GM21576 (cell line): Measurements from ENCODE around the gene CCDC107.
A peak's percentile ranks its signal among the peaks of the same experiment; 100 is the strongest.

Source experiments
- ATAC-seq: cut with Tn5 transposase; IDR thresholded peaks from one replicate; pipeline ENCODE4 v1.9.1; 2021; ENCODE audit warnings: mild to moderate bottlenecking, moderate library complexity; ENCODE audit not compliant: unreplicated experiment

Gene CCDC107

DNA sequence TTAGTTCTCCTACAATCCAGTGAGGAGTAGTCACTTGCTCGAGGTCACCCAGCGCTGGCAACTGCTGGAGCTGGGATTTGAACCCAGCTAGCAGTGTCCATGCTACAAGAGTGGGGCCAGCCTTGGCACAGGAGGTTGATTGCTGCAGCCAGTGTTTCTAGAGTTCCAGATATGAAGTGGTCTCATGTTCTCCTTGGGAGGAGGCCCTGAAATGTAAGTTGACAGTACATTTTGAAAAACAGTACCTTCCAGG, 802 bp downstream of the CCDC107 start:
- no peak for ATAC-seq

DNA sequence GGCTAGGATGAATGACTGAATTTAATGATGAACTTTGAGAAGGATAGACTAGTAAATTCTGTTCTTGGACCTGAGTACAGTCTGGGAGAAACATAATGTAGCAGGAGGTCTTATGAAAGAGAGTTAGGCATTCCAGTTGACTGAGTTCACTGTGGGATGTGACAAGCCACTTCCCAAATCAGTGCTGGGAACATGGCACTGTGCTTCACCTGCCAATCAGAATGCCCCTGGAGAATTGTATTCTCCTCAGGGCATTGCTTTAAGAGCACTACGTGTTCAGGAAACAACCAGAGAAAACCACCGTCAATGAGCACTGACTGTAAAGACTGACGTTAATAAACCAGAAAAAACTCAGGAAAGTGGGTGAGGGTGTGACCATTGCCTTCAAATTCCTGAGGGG, 1.2 kb downstream of the CCDC107 start:
- no peak for ATAC-seq

DNA sequence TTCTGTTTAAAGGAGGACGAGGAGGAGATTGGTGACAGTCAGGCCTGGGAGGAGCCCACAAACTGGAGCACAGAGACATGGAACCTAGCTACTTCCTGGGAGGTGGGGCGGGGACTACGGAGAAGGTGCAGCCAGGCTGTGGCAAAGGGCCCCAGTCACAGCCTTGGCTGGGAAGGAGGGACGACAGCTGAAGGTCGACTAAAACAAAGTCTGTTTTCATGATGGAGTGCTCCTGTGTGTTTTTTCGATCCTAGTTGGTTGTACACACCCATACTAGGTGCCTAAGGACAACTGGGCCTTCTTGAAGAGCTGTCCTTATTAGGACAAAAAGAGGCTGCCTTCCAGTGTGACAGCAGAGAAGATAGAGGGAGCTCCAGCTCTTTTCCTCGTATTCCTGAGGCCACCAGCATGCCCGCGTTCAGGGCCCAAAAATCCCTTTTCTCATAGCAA, 2.9 kb downstream of the CCDC107 start:
- ATAC-seq, result no peak

DNA sequence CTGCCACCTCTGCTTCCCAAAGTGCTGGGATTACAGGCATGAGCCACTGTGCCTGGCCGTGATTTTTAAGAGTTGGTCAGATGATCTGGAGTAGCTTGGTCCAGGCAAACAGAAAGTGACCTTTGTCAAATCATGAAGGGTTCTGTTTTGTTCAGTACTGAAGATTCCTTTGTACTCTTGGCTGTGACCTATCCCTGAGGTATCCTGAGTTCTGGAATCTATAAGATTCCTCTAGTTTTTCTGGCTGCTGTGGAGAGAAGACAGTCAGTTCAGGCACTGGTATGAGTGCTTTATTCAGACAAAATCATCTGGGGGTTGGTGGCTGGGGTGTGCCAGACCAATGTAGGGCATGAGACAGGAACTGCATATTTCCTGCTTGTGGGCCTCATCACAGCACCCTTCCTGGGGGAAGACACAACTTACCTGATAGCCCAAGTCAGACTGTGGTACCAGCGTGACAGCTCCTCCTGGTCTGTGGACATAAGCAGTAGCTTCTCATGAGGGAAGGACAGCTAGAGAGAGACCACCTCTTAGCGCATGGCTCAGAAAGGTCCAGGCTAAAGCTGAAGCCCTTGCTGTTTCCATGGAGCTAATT, 3.8 kb downstream of the CCDC107 start:
- ATAC-seq, result no peak

DNA sequence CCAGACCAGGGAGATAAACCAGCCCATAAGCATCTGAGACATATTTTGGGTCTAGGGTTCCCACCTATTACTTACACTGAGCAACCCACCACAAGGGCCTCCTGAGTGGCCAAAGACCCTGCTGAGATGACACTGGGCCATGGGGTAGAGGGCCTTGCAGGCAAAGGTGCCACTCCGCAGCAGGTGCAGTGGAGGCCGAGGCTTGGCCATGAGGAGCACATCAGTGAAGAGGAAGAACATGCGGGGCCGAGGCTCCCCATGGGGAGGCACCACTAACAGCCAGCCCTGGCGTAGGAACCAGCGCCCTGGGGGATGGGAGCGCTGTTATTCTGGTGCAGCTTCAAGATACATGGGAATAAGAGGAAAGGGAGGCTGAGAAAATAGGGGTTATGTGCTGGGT, 4.3 kb downstream of the CCDC107 start:
- no peak for ATAC-seq

DNA sequence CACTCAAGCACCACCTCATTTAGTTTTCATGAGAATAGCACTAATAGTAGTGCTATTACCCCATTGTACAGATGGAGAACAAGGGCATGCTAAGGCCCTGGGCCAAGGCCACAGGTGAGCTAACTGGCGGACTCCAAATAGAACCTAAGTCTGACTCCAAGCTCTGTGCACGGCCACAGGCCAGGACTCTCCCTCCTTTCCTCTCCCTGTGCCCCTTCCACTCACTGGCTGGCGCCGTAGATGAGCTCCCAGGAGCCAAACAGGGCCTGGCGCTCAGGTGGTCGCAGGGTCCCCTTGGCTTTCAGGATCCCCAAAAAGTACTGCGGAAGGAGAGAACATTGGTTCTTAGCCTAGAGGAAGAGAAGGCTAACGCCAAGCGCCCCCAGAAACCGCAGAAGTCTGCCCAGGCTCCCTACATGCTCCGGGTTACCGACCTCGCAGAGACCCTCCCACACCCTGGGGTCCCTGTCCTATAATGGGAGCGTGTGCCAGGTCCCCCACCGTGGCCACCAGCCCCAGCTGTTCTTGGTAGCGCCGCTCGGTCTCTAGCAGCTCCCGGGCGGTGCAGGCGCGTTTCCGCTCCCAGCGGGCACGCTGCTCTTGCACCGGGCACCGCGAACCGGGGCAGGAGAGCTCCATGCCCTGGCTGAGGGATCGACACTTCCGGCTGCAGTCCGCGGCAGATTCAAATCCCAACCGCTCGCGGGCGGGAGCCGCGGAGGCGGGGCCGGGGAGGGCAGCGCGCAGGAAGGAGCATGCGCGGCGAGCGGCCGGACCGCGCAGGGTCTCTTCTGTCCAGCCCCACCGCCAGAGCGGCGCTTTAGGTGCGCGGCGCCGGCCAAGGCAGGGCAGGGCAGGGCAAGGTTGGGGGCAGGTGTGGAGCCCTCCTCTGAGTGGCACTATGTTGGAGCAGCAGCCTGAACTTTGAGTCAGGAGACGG, 6.7 kb downstream of the CCDC107 start, which contains the start of gene ARHGEF39:
Gene ARHGEF39 (minus strand): TSS at position 665 of the 940 bp plus-strand sequence. CDS start 26 bp downstream, at position 639.
- peak; percentile 75 for ATAC-seq

DNA sequence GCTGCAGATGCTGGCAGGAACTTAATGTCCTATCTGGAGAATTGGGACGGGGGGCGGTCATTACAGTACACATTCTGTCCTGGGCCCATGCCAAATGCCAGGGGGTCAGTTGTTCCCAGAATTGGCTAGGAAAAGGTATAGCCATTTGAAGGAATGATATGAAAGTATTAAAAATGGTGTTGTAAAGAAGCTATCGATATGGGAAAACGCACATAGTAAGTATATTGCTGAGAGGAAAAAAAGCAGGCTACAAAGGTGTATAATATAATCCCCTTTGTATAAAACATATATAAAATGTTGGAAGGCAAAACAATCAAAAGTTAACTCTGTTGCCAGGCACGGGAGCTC, 7.4 kb downstream of the CCDC107 start:
- no peak for ATAC-seq

DNA sequence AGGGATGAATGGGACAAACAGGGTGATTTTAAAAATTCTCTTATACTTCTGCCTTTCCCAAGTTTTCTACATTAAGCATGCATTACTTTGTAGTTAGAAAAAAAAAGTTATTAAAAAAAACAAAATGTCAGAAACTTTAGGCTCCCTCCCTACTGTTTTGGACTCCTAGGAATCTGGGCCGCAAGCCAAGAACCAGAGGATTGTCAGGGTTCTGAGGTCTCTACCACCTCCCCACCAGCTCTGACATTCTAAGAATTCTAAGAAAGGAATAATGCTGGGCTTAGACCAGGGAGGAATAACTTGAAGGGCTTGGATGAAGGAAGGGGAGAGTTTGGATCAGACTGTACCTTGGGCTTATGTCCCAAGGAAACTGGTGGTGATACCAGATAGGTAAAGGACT, 8.0 kb downstream of the CCDC107 start:
- ATAC-seq, result no peak

DNA sequence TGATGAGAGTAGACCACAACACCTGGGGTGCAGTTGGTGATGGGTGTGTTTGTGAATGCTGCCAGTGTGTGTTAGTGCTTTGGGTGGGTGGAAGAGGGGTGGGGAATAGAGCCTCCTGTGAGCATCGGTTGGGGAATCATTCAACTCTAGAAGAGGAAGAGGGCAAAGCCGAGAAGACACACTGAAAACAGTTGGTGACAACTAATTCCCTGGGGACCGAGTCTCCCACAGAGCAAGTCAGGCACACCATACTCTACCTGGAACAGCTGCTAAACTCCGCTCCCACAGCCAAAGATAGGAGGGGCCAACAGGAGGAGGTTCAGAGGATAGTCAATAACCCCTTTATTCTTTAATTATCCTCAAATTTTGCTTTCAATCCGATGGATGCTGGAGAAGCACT, 8.5 kb downstream of the CCDC107 start:
- ATAC-seq, result no peak

DNA sequence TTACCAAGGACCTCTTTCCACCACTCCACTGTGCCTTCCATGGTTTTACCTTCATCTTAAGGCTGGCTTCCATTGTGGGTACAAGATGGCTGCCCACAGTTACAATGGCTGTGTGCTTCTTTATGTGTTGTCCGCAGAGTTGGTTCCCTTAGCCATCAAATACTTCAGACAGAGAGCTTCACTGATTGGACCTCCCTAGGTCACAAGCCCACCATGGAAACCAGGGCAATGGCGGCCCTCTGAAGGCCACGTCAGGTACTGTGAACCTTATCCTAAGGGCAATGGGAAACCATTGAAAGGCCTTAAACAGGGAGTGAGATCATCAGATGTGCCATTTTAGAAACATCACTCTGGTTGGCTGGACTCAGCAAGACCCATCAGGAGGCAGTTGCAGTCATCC, 9.8 kb downstream of the CCDC107 start:
- no peak for ATAC-seq

DNA sequence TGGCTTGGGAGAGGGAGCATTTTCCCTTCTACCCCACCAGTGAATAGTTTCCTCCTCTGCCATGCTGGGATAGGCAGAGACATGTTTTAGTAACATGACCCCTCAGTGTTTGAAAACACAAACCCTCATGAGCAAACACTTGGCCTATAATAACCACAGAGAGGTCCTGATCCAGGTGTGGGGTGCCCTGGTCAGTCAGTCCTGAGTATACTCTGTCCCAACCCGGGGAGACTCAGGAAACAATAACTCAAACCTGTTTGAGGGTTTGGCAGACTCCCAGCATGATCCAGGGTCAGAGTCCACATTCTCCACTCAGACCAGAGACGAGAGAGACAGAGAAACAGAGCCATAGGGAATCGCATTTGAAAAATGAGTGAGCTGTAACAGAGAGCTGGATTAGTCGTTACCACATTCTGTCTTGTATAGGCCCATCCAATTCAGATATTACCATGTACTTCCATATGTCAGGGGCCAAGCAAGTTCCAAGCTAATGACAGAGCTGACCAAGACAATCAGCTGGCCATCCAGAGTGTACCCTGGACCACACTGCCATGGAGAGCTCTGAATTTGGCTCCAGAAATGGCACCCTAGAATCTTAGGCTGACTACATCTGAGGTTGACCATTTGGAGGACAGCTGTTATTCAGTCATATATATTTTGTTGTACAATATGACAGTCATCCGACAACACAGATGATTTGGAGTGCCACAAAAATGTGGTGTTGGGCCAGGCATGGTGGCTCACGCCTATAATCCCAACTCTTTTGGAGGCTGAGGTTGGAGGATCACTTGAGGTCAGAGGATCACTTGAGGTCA, 11.4 kb downstream of the CCDC107 start:
- ATAC-seq, result no peak

DNA sequence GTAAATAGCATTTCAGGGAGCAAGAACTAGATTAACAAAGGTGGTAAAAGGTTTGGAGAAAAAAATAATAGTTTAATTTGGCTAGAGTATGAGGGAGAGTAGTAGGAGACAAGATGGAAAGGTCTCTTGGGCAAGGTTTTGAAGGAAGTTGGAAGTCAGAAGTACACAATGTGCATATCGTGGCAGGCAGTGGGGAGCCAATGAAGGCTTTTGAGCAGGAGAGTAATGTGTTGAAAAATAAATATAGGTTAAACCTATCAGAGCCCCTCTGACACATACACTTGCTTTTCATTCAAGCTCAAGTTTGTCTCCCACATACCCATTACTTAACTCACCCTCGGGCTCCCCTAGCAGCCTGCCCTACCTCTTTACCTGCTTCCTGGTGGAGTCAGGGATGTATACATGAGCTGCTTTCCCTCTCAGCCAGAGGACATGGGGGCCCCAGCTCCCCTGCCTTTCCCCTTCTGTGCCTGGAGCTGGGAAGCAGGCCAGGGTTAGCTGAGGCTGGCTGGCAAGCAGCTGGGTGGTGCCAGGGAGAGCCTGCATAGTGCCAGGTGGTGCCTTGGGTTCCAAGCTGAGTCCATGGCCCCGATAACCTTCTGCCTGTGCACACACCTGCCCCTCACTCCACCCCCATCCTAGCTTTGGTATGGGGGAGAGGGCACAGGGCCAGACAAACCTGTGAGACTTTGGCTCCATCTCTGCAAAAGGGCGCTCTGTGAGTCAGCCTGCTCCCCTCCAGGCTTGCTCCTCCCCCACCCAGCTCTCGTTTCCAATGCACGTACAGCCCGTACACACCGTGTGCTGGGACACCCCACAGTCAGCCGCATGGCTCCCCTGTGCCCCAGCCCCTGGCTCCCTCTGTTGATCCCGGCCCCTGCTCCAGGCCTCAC, 15.3 kb downstream of the CCDC107 start, which contains the start of gene CA9:
Gene CA9 (plus strand): TSS at position 797 of the 893 bp plus-strand sequence. CDS start 32 bp downstream, at position 829.
- no peak for ATAC-seq

DNA sequence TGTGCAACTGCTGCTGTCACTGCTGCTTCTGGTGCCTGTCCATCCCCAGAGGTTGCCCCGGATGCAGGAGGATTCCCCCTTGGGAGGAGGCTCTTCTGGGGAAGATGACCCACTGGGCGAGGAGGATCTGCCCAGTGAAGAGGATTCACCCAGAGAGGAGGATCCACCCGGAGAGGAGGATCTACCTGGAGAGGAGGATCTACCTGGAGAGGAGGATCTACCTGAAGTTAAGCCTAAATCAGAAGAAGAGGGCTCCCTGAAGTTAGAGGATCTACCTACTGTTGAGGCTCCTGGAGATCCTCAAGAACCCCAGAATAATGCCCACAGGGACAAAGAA, 15.9 kb downstream of the CCDC107 start:
- ATAC-seq, result no peak

DNA sequence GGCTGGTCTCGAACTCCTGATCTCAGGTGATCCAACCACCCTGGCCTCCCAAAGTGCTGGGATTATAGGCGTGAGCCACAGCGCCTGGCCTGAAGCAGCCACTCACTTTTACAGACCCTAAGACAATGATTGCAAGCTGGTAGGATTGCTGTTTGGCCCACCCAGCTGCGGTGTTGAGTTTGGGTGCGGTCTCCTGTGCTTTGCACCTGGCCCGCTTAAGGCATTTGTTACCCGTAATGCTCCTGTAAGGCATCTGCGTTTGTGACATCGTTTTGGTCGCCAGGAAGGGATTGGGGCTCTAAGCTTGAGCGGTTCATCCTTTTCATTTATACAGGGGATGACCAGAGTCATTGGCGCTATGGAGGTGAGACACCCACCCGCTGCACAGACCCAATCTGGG, 17.1 kb downstream of the CCDC107 start:
- no peak for ATAC-seq

DNA sequence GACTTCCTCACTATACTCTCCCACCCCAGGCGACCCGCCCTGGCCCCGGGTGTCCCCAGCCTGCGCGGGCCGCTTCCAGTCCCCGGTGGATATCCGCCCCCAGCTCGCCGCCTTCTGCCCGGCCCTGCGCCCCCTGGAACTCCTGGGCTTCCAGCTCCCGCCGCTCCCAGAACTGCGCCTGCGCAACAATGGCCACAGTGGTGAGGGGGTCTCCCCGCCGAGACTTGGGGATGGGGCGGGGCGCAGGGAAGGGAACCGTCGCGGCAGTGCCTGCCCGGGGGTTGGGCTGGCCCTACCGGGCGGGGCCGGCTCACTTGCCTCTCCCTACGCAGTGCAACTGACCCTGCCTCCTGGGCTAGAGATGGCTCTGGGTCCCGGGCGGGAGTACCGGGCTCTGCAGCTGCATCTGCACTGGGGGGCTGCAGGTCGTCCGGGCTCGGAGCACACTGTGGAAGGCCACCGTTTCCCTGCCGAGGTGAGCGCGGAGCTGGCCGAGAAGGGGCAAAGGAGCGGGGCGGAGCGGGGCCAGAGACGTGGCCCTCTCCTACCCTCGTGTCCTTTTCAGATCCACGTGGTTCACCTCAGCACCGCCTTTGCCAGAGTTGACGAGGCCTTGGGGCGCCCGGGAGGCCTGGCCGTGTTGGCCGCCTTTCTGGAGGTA, 17.8 kb downstream of the CCDC107 start:
- no peak for ATAC-seq

DNA sequence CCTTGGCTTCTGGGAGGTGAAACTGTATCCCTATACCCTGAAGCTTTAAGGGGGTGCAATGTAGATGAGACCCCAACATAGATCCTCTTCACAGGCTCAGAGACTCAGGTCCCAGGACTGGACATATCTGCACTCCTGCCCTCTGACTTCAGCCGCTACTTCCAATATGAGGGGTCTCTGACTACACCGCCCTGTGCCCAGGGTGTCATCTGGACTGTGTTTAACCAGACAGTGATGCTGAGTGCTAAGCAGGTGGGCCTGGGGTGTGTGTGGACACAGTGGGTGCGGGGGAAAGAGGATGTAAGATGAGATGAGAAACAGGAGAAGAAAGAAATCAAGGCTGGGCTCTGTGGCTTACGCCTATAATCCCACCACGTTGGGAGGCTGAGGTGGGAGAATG, 21.0 kb downstream of the CCDC107 start:
- no peak for ATAC-seq

DNA sequence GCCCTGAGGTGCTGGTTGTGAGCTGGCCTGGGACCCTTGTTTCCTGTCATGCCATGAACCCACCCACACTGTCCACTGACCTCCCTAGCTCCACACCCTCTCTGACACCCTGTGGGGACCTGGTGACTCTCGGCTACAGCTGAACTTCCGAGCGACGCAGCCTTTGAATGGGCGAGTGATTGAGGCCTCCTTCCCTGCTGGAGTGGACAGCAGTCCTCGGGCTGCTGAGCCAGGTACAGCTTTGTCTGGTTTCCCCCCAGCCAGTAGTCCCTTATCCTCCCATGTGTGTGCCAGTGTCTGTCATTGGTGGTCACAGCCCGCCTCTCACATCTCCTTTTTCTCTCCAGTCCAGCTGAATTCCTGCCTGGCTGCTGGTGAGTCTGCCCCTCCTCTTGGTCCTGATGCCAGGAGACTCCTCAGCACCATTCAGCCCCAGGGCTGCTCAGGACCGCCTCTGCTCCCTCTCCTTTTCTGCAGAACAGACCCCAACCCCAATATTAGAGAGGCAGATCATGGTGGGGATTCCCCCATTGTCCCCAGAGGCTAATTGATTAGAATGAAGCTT, 21.8 kb downstream of the CCDC107 start:
- ATAC-seq, result no peak

DNA sequence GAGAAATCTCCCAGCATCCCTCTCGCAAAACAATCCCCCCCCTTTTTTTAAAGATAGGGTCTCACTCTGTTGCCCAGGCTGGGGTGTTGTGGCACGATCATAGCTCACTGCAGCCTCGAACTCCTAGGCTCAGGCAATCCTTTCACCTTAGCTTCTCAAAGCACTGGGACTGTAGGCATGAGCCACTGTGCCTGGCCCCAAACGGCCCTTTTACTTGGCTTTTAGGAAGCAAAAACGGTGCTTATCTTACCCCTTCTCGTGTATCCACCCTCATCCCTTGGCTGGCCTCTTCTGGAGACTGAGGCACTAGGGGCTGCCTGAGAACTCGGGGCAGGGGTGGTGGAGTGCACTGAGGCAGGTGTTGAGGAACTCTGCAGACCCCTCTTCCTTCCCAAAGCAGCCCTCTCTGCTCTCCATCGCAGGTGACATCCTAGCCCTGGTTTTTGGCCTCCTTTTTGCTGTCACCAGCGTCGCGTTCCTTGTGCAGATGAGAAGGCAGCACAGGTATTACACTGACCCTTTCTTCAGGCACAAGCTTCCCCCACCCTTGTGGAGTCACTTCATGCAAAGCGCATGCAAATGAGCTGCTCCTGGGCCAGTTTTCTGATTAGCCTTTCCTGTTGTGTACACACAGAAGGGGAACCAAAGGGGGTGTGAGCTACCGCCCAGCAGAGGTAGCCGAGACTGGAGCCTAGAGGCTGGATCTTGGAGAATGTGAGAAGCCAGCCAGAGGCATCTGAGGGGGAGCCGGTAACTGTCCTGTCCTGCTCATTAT, 22.4 kb downstream of the CCDC107 start:
- ATAC-seq, result peak; percentile 46

DNA sequence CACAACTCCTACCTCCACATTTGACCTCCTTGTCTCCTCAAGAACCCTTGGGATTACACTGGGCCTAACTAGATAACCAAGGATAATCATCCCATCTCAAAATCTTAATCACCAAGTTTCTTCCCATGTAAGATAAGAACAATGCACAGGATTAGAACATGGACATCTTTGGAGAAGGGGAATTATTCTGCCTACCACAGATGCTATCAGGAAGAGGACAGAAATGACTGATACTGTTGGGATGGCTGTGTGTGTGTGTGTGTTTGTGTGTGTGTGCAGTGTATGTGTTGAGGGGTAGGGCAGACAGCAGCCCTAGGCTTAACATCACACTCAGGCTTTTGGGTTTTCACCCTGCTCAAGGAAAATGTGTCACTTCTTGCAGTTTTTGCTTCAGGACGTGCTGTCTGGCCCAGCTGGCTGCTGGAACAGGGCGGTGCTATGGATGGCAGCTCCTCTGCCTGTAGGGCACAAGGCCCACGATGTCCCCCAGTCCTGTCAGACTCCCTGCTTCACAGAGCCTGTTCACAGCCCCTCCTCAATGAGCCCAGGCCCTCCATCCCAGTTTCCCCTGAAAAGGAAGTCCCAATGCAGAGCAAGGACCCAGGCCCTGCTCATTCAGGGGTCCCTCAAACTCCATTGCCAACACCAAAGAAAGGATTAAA, 23.4 kb downstream of the CCDC107 start:
- ATAC-seq, result no peak
